PC-9 (cell line): Measurements from ENCODE around the gene BTAF1. TPM values are rescaled to one million over a fixed set of nuclear protein-coding genes. Genes with fewer than 3 reads are reported as not detected.

Experiments used
- Bru-seq: library from RNA; stranded (reverse); fragments of 400-500 nt; gene quantifications from one replicate; lab custom pipeline; 2021; lab: Mats Ljungman, UMichigan
- BruChase-seq, 2 experiments: library from RNA; stranded (reverse); fragments of 400-500 nt; gene quantifications; one replicate each; lab custom pipeline; 2021; lab: Mats Ljungman, UMichigan
- BruUV-seq: library from RNA; stranded (reverse); fragments of 400-500 nt; replicated peaks from 2 replicates; lab custom pipeline; 2021; lab: Mats Ljungman, UMichigan
- CTCF ChIA-PET: fragments of 300-600 bp; sonication (Branson Sonifier 250); formaldehyde crosslinking; loops from one replicate; lab custom pipeline; 2022; ENCODE audit warnings: antibody characterized with exemption; lab: Charles Lee
- POLR2A ChIA-PET: fragments of 300-600 bp; sonication (Branson Sonifier 250); formaldehyde crosslinking; loops from one replicate; lab custom pipeline; 2022; ENCODE audit warnings: antibody characterized with exemption; ENCODE audit not compliant: unreplicated experiment; lab: Charles Lee
- DNase-seq, 2 experiments: peaks; one replicate each; pipeline versions ENCODE4 v3.0.0 to v3.0.0-alpha.2; 2015 to 2022; ENCODE audit warnings: mixed read lengths in 1 of 2
- H2AFZ ChIP-seq: fragments of 200-600 bp; sonication (generic); 2 replicates; pipeline ENCODE4 v1.8.1; 2017; ENCODE audit warnings: antibody characterized with exemption
- H3F3A ChIP-seq: fragments of 200-600 bp; sonication (generic); 2 replicates; pipeline ENCODE4 v1.8.1; 2017; ENCODE audit warnings: antibody characterized with exemption, mild to moderate bottlenecking, low read depth; ENCODE audit not compliant: insufficient read depth
- H3K27ac ChIP-seq: fragments of 200-600 bp; sonication (generic); 2 replicates; pipeline ENCODE4 v1.6.1; 2016; ENCODE audit warnings: mixed run types
- H3K27me3 ChIP-seq: fragments of 200-600 bp; sonication (generic); 2 replicates; pipeline ENCODE4 v1.6.1; 2016; ENCODE audit warnings: low read depth, mixed run types; ENCODE audit not compliant: insufficient read depth
- H3K36me3 ChIP-seq: fragments of 200-600 bp; sonication (generic); 2 replicates; pipeline ENCODE4 v1.6.1; 2016; ENCODE audit warnings: low read depth, mixed run types
- H3K4me1 ChIP-seq: fragments of 200-600 bp; sonication (generic); replicated peaks from 2 replicates; pipeline ENCODE4 v1.6.1; 2016; ENCODE audit warnings: mixed run types; ENCODE audit not compliant: insufficient read depth
- H3K4me2 ChIP-seq: fragments of 200-600 bp; sonication (generic); 2 replicates; pipeline ENCODE4 v1.6.1; 2017; ENCODE audit warnings: mixed run types
- H3K4me3 ChIP-seq: fragments of 200-600 bp; sonication (generic); 2 replicates; pipeline ENCODE4 v1.6.1; 2016; ENCODE audit warnings: mixed run types
- H3K79me2 ChIP-seq: fragments of 200-600 bp; sonication (generic); 2 replicates; pipeline ENCODE4 v1.6.1; 2017; ENCODE audit warnings: low read depth, mixed run types
- H3K9me2 ChIP-seq: fragments of 200-600 bp; sonication (generic); 2 replicates; pipeline ENCODE4 v1.8.1; 2017; ENCODE audit warnings: mild to moderate bottlenecking; ENCODE audit not compliant: insufficient read depth
- H3K9me3 ChIP-seq: fragments of 200-600 bp; sonication (generic); 2 replicates; pipeline ENCODE4 v1.8.1; 2016; ENCODE audit warnings: low read depth; ENCODE audit not compliant: insufficient read depth
- H4K20me1 ChIP-seq: fragments of 200-600 bp; sonication (generic); 2 replicates; pipeline ENCODE4 v1.8.1; 2017; ENCODE audit not compliant: insufficient read depth
- CTCF ChIP-seq: fragments of 200-600 bp; sonication (generic); conservative IDR thresholded peaks from 2 replicates; pipeline ENCODE4 v1.6.1; 2017; ENCODE audit warnings: mixed run types, antibody characterized with exemption, mild to moderate bottlenecking, moderate library complexity
- EZH2 ChIP-seq: fragments of 200-600 bp; sonication (generic); IDR thresholded peaks from 2 replicates; pipeline ENCODE4 v1.8.0; 2017; ENCODE audit warnings: antibody characterized with exemption, low read depth
- intact Hi-C: fragments of 100-400 bp; cut with micrococcal nuclease; formaldehyde crosslinking; loops from one replicate; pipeline ENCODE4 v1.10.0; 2022; ENCODE audit not compliant: unreplicated experiment
- long read RNA-seq: library from polyadenylated mRNA; stranded (forward); transcript quantifications from one replicate; pipeline ENCODE4 v2.0.0, GENCODE V29; 2022
- total RNA-seq: library from RNA; stranded (reverse); gene quantifications from 2 replicates; pipeline ENCODE4 v1.2.3, GENCODE V29; 2021

BTAF1 gene
- 16.7 and 19.0 TPM in 2 replicates for total RNA-seq
- Bru-seq, nascent RNA = percentile 83 among the genes with signal in this experiment
- percentile 79 among the genes with signal in this experiment for BruChase-seq, experiment 1, labeled RNA remaining after a 2-hour chase
- BruChase-seq, experiment 2, labeled RNA remaining after a 6-hour chase = percentile 78 among the genes with signal in this experiment
- long read RNA-seq, partial matches to known transcripts = 5 of 8 reads
- long read RNA-seq, other reads (novel, unspliced or antisense) = 3 of 8 reads

GRCh38 chr10:91923371-91924211 is at the start of gene BTAF1:
BTAF1 (plus strand) TSS chr10:91923770; CDS start chr10:91924077, 307 bp downstream.
- ChIA-PET CTCF (no interaction called here), POLR2A (interaction anchor here (0.5 to 0.6 kb wide), 7 partner anchors 51 to 1147 kb away, joined by 3 to 14 read pairs (median 5); no protein-coding TSS in a partner anchor)
- H3K79me2 ChIP-seq = peaks cover 49% of the 10 kb centered on the region
- H3K27me3 ChIP-seq = no peaks in the 10 kb centered on the region
- H3K4me3 ChIP-seq = peak within 1 kb of the TSS; percentile 93
- TF ChIP-seq CTCF = no peak
- no peak for TF ChIP-seq EZH2
- no peaks in the 10 kb centered on the region for H3F3A ChIP-seq
- intact Hi-C loops = no loop called here
- no peaks in the 10 kb centered on the region for H3K36me3 ChIP-seq
- no peaks in the 10 kb centered on the region for H4K20me1 ChIP-seq
- peak within 1 kb of the TSS; percentile 82 for H3K27ac ChIP-seq
- H3K4me2 ChIP-seq = peak within 1 kb of the TSS; percentile 86
- H3K9me3 ChIP-seq = no peaks in the 10 kb centered on the region
- peak; percentile 68 to 77 for DNase-seq
- peak within 1 kb of the TSS; percentile 97 for H2AFZ ChIP-seq
- H3K4me1 ChIP-seq = peaks cover 5% of the 10 kb centered on the region; the same call in 1 of the 2 replicates
- H3K9me2 ChIP-seq = no peaks in the 10 kb centered on the region
- BruUV-seq = TSS peak; percentile 96

GRCh38 chr10:91875156-91875555 is 48.4 kb upstream of the BTAF1 start:
- Histone ChIP-seq H3K9me3 (no peaks in the 10 kb centered on the region), H2AFZ (no peak overlapping the region), H3K27ac (no peak overlapping the region), H3K4me3 (no peak overlapping the region), H3K27me3 (no peaks in the 10 kb centered on the region), H4K20me1 (no peaks in the 10 kb centered on the region), H3K9me2 (no peaks in the 10 kb centered on the region), H3K79me2 (no peaks in the 10 kb centered on the region), H3F3A (no peaks in the 10 kb centered on the region), H3K36me3 (no peaks in the 10 kb centered on the region), H3K4me1 (peaks cover 3% of the 10 kb centered on the region; the same call in 1 of the 2 replicates), H3K4me2 (no peak overlapping the region)
- intact Hi-C loops = no loop called here
- no peak for DNase-seq
- no peak for TF ChIP-seq EZH2
- no peak for TF ChIP-seq CTCF
- CTCF ChIA-PET = no interaction called here
- BruUV-seq = no TSS peak
- POLR2A ChIA-PET = no interaction called here

- Histone ChIP-seq H3K9me2 (no peaks in the 10 kb centered on the region), H3K4me3 (no peak overlapping the region), H3K79me2 (no peaks in the 10 kb centered on the region), H3K27ac (no peak overlapping the region), H3F3A (no peaks in the 10 kb centered on the region), H2AFZ (no peak overlapping the region), H3K27me3 (no peaks in the 10 kb centered on the region), H3K9me3 (no peaks in the 10 kb centered on the region), H4K20me1 (no peaks in the 10 kb centered on the region), H3K36me3 (no peaks in the 10 kb centered on the region), H3K4me1 (peaks cover 8% of the 10 kb centered on the region; the same call in 1 of the 2 replicates), H3K4me2 (no peak overlapping the region)
- intact Hi-C loops = no loop called here
- no peak for DNase-seq
- TF ChIP-seq EZH2 = no peak
- no peak for TF ChIP-seq CTCF
- POLR2A ChIA-PET = no interaction called here
- CTCF ChIA-PET = no interaction called here
- no TSS peak for BruUV-seq
Observed at GRCh38 chr10:91875779-91876178, 47.8 kb upstream of the BTAF1 start.
